ENCODE results near the gene NEMP2.

Gene NEMP2

GRCh38 chr2:190579915-190580846, 45.7 kb upstream of the NEMP2 start:
- Histone ChIP-seq H3K79me1 (ENCODE audit: low read length) (no peaks in the 10 kb centered on the region), H3K4me2 (ENCODE audit: low read length) (no peak overlapping the region), H3K9me3 (ENCODE audit: insufficient read depth, low read depth, low read length) (peaks cover 2% of the 10 kb centered on the region), H3K27ac (ENCODE audit: low read depth, low read length) (no peak overlapping the region), H2AK5ac (ENCODE audit: low read length) (no peak overlapping the region), H3K9ac (ENCODE audit: low read length) (no peak overlapping the region), H3K4me1 (ENCODE audit: control insufficient read depth in 1 of 2, insufficient read depth in 2 of 2, low read length in 2 of 2) (no peaks in the 10 kb centered on the region), H3K27me3 (ENCODE audit: insufficient read depth, low read length) (no peaks in the 10 kb centered on the region), H4K91ac (ENCODE audit: low read depth, low read length) (no peak overlapping the region), H3K36me3 (ENCODE audit: control insufficient read depth in 1 of 2, insufficient read depth in 2 of 2, low read length in 2 of 2) (no peaks in the 10 kb centered on the region), H4K8ac (ENCODE audit: low read depth, low read length) (no peak overlapping the region), H3K4me3 (ENCODE audit: low read depth, low read length) (no peak overlapping the region), H2BK120ac (ENCODE audit: insufficient read depth, low read length, poor library complexity) (no peak overlapping the region), H3K79me2 (ENCODE audit: control insufficient read depth, insufficient read depth, low read length, poor library complexity) (no peaks in the 10 kb centered on the region), H3K14ac (ENCODE audit: low read length) (no peak overlapping the region), H3K23ac (ENCODE audit: low read length) (no peak overlapping the region), H3K4ac (ENCODE audit: low read depth, low read length) (no peak overlapping the region), H4K12ac (ENCODE audit: low read depth, low read length) (no peak overlapping the region), H2BK5ac (ENCODE audit: low read depth, low read length, poor library complexity) (no peak overlapping the region), H3K18ac (ENCODE audit: low read length) (no peak overlapping the region), H2BK12ac (ENCODE audit: low read length) (no peak overlapping the region), H2AFZ (ENCODE audit: insufficient read depth, low read length, poor library complexity) (no peak overlapping the region)
- DNase-seq: no peak
- WGBS (ENCODE audit: extremely low coverage, insufficient coverage, insufficient read length): no CpG with 5 or more reads among the region's 7 CpGs

- Histone ChIP-seq H2AFZ (ENCODE audit: insufficient read depth, low read length, poor library complexity) (no peak overlapping the region), H3K23ac (ENCODE audit: low read length) (no peak overlapping the region), H2BK120ac (ENCODE audit: insufficient read depth, low read length, poor library complexity) (no peak overlapping the region), H3K9ac (ENCODE audit: low read length) (no peak overlapping the region), H4K91ac (ENCODE audit: low read depth, low read length) (no peak overlapping the region), H4K12ac (ENCODE audit: low read depth, low read length) (no peak overlapping the region), H3K9me3 (ENCODE audit: insufficient read depth, low read depth, low read length) (peaks cover 2% of the 10 kb centered on the region), H3K4me1 (ENCODE audit: control insufficient read depth in 1 of 2, insufficient read depth in 2 of 2, low read length in 2 of 2) (no peaks in the 10 kb centered on the region), H4K8ac (ENCODE audit: low read depth, low read length) (no peak overlapping the region), H3K79me1 (ENCODE audit: low read length) (no peaks in the 10 kb centered on the region), H3K4me2 (ENCODE audit: low read length) (no peak overlapping the region), H3K18ac (ENCODE audit: low read length) (no peak overlapping the region), H2AK5ac (ENCODE audit: low read length) (no peak overlapping the region), H3K27me3 (ENCODE audit: insufficient read depth, low read length) (no peaks in the 10 kb centered on the region), H2BK5ac (ENCODE audit: low read depth, low read length, poor library complexity) (no peak overlapping the region), H2BK12ac (ENCODE audit: low read length) (no peak overlapping the region), H3K36me3 (ENCODE audit: control insufficient read depth in 1 of 2, insufficient read depth in 2 of 2, low read length in 2 of 2) (no peaks in the 10 kb centered on the region), H3K4ac (ENCODE audit: low read depth, low read length) (no peak overlapping the region), H3K14ac (ENCODE audit: low read length) (no peak overlapping the region), H3K79me2 (ENCODE audit: control insufficient read depth, insufficient read depth, low read length, poor library complexity) (no peaks in the 10 kb centered on the region), H3K4me3 (ENCODE audit: low read depth, low read length) (no peak overlapping the region), H3K27ac (ENCODE audit: low read depth, low read length) (no peak overlapping the region)
- no CpG with 5 or more reads among the region's 2 CpGs for WGBS (ENCODE audit: extremely low coverage, insufficient coverage, insufficient read length)
- DNase-seq: no peak
Measured at GRCh38 chr2:190579058-190579410, 44.5 kb upstream of the NEMP2 start.

GRCh38 chr2:190578158-190579057, 43.9 kb upstream of the NEMP2 start:
- H3K4me2 ChIP-seq (ENCODE audit: low read length): no peak overlapping the region
- no peak overlapping the region for H4K12ac ChIP-seq (ENCODE audit: low read depth, low read length)
- DNase-seq: no peak
- no peak overlapping the region for H3K18ac ChIP-seq (ENCODE audit: low read length)
- 100% methylated on average over 2 of the region's 6 CpGs for WGBS (ENCODE audit: extremely low coverage, insufficient coverage, insufficient read length)
- no peak overlapping the region for H2BK120ac ChIP-seq (ENCODE audit: insufficient read depth, low read length, poor library complexity)
- no peaks in the 10 kb centered on the region for H3K4me1 ChIP-seq (ENCODE audit: control insufficient read depth in 1 of 2, insufficient read depth in 2 of 2, low read length in 2 of 2)
- H4K91ac ChIP-seq (ENCODE audit: low read depth, low read length): no peak overlapping the region
- no peak overlapping the region for H2AFZ ChIP-seq (ENCODE audit: insufficient read depth, low read length, poor library complexity)
- H3K9ac ChIP-seq (ENCODE audit: low read length): no peak overlapping the region
- no peak overlapping the region for H2AK5ac ChIP-seq (ENCODE audit: low read length)
- no peak overlapping the region for H2BK5ac ChIP-seq (ENCODE audit: low read depth, low read length, poor library complexity)
- H3K4me3 ChIP-seq (ENCODE audit: low read depth, low read length): no peak overlapping the region
- no peak overlapping the region for H3K23ac ChIP-seq (ENCODE audit: low read length)
- no peak overlapping the region for H4K8ac ChIP-seq (ENCODE audit: low read depth, low read length)
- no peak overlapping the region for H2BK12ac ChIP-seq (ENCODE audit: low read length)
- H3K14ac ChIP-seq (ENCODE audit: low read length): no peak overlapping the region
- no peaks in the 10 kb centered on the region for H3K27me3 ChIP-seq (ENCODE audit: insufficient read depth, low read length)
- H3K27ac ChIP-seq (ENCODE audit: low read depth, low read length): no peak overlapping the region
- H3K4ac ChIP-seq (ENCODE audit: low read depth, low read length): no peak overlapping the region
- H3K36me3 ChIP-seq (ENCODE audit: control insufficient read depth in 1 of 2, insufficient read depth in 2 of 2, low read length in 2 of 2): no peaks in the 10 kb centered on the region
- no peaks in the 10 kb centered on the region for H3K79me2 ChIP-seq (ENCODE audit: control insufficient read depth, insufficient read depth, low read length, poor library complexity)
- H3K79me1 ChIP-seq (ENCODE audit: low read length): no peaks in the 10 kb centered on the region
- H3K9me3 ChIP-seq (ENCODE audit: insufficient read depth, low read depth, low read length): peaks cover 2% of the 10 kb centered on the region

GRCh38 chr2:190576573-190576972, 42.1 kb upstream of the NEMP2 start:
- no peak overlapping the region for H3K4me2 ChIP-seq (ENCODE audit: low read length)
- no peak overlapping the region for H3K9ac ChIP-seq (ENCODE audit: low read length)
- no peak overlapping the region for H2BK120ac ChIP-seq (ENCODE audit: insufficient read depth, low read length, poor library complexity)
- no peak for DNase-seq
- no peaks in the 10 kb centered on the region for H3K79me1 ChIP-seq (ENCODE audit: low read length)
- no CpG with 5 or more reads among the region's 6 CpGs for WGBS (ENCODE audit: extremely low coverage, insufficient coverage, insufficient read length)
- H3K18ac ChIP-seq (ENCODE audit: low read length): no peak overlapping the region
- H2AK5ac ChIP-seq (ENCODE audit: low read length): no peak overlapping the region
- H2BK12ac ChIP-seq (ENCODE audit: low read length): no peak overlapping the region
- no peak overlapping the region for H3K23ac ChIP-seq (ENCODE audit: low read length)
- no peak overlapping the region for H2AFZ ChIP-seq (ENCODE audit: insufficient read depth, low read length, poor library complexity)
- H2BK5ac ChIP-seq (ENCODE audit: low read depth, low read length, poor library complexity): no peak overlapping the region
- peaks cover 2% of the 10 kb centered on the region for H3K9me3 ChIP-seq (ENCODE audit: insufficient read depth, low read depth, low read length)
- no peak overlapping the region for H3K4me3 ChIP-seq (ENCODE audit: low read depth, low read length)
- no peak overlapping the region for H4K91ac ChIP-seq (ENCODE audit: low read depth, low read length)
- no peaks in the 10 kb centered on the region for H3K79me2 ChIP-seq (ENCODE audit: control insufficient read depth, insufficient read depth, low read length, poor library complexity)
- no peak overlapping the region for H3K4ac ChIP-seq (ENCODE audit: low read depth, low read length)
- no peaks in the 10 kb centered on the region for H3K4me1 ChIP-seq (ENCODE audit: control insufficient read depth in 1 of 2, insufficient read depth in 2 of 2, low read length in 2 of 2)
- no peak overlapping the region for H4K8ac ChIP-seq (ENCODE audit: low read depth, low read length)
- H3K27ac ChIP-seq (ENCODE audit: low read depth, low read length): no peak overlapping the region
- H3K14ac ChIP-seq (ENCODE audit: low read length): no peak overlapping the region
- H3K27me3 ChIP-seq (ENCODE audit: insufficient read depth, low read length): no peaks in the 10 kb centered on the region
- no peak overlapping the region for H4K12ac ChIP-seq (ENCODE audit: low read depth, low read length)
- H3K36me3 ChIP-seq (ENCODE audit: control insufficient read depth in 1 of 2, insufficient read depth in 2 of 2, low read length in 2 of 2): no peaks in the 10 kb centered on the region
